ENCODE results near the gene ANKRD37.
"Not testable (repeated sequence)": the region's sequence is repeated elsewhere in the genome, so short reads cannot be mapped to it uniquely, and the experiment has no call there.

The ANKRD37 gene, protein sequence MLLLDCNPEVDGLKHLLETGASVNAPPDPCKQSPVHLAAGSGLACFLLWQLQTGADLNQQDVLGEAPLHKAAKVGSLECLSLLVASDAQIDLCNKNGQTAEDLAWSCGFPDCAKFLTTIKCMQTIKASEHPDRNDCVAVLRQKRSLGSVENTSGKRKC

DNA sequence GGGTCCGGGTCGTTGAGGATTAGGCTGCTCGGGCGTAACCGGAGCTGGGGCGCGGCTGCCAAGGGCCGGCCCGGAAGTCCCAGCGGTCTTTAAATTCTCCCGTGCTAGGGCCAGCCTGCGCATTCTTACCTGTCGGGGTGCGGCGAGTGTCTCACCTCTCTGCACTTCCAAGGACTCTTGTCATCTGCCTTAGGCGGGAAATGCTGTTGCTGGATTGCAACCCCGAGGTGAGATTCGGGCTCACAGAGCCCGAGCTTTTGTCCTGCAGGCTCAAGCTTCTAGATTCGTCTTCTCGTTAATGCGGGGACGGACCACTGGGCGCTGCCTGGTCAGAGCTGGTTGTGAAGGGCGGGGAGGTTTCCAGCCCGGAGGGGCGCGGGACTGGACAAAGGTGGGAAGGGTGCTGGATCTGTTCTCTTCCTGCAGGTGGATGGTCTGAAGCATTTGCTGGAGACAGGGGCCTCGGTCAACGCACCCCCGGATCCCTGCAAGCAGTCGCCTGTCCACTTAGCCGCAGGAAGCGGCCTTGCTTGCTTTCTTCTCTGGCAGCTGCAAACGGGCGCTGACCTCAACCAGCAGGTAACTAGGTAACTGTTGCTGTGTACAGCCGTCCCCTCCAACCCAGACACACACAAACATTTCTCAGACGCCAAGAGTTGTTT lies at the start of gene ANKRD37:
Gene ANKRD37, plus strand, starts transcription at position 118 of the 662 bp plus-strand sequence. Its CDS starts 83 bp downstream, at position 201.
- no peak for FAIRE-seq

DNA sequence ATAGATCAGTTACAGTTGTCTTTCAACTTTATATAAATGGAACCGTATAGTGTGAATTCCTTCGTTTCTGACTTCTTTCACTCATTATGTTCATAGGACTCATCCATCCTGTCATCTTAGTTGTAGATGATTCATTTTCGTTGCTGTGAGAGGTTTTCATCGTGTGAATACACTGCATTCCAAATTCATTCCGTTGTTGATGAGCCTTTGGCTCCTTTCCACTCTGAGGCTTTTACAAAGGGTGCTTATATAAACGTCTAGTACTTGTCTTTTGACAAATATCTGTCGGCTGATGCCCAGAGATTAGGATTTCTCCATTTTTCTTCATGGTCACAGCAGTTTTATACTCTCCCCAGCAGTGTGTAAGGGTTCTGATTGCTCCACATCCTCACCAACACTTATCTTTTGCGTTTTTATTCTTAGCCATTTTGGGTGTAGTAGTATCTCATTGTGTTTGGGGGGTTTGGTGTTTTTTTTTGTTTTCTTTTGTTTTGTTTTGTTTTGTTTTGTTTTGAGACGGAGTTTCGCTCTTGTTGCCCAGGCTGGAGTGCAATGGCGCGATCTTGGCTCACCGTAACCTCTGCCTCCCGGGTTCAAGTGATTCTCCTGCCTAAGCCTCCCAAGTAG lies 49.6 kb upstream of the ANKRD37 start:
- FAIRE-seq: no peak

DNA sequence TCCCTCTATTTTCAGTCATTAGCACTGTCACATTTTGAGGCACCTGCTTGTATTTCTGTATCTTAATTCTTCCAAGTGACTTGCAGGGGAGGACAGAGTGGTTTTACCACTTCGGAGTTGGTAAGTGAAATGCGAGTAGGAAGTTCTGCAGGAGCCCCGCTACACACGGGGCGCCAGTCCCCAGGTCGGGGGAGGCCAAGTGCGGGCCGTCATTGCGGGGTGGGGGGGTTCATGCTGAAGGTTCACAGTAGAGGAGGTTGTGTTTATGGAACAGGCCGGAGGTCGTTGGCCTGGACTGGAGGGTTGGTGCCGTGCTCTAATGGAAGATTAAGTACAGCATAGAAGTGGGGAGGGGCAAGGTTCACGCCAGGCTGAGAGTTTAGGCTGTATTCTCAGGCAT lies 45.0 kb upstream of the ANKRD37 start:
- no peak for FAIRE-seq

DNA sequence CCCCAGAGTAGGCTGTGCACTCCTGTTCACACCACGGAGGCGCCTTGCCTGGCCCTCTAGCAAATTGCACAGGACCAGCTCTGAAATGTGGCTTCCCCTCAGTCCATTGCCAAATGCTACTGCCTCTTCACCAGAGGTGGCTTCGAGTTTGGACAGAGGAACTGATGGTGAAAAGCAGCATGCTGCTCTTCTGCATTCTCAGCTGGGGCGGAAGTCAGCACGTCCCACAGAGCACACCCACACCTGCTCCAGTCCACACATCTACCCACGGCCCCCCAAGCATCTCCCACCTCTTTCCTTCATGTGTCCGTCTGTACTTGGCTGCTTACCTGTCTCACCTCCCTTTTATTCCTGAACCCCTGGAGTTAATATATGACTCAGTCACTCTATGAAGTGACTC lies 44.4 kb upstream of the ANKRD37 start:
- no peak for FAIRE-seq

DNA sequence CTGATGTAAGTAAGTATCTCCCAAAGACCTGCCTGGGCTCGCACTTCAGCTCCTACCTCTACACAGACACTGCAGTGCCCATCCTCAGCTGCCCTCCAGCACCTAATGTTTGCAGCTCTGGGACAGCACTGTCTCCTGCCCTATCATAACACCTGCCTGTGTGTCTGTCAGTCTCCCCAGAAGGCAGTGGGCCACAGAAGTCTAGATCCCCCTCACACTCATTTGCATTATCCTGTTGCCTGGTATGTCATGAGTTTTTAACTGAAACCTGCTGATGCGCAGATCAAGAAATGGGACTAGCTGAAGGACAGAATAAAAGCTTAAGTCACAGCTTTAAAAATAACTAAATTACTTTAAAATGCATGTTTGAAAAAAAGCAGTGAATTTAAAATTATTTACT lies 43.9 kb upstream of the ANKRD37 start:
- FAIRE-seq: no peak

DNA sequence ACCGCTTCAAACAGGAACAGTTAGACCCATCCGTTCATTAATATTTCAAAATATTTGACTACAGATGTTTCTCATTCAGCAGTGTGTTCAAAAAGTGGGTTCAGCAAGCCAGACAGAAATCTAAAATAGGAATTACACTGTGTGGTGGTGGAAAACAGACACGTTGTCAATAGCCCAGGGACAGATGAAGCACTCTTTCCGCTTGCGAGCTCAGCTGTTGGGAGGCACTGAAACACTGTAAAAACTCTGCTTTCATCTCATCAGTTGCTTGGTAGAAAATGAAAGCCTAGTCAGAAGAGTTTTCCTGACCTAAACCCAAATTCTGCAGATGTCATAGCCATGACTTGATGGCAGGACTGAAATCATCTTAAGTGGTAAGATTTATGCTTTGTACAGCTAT lies 39.4 kb upstream of the ANKRD37 start:
- FAIRE-seq: no peak

DNA sequence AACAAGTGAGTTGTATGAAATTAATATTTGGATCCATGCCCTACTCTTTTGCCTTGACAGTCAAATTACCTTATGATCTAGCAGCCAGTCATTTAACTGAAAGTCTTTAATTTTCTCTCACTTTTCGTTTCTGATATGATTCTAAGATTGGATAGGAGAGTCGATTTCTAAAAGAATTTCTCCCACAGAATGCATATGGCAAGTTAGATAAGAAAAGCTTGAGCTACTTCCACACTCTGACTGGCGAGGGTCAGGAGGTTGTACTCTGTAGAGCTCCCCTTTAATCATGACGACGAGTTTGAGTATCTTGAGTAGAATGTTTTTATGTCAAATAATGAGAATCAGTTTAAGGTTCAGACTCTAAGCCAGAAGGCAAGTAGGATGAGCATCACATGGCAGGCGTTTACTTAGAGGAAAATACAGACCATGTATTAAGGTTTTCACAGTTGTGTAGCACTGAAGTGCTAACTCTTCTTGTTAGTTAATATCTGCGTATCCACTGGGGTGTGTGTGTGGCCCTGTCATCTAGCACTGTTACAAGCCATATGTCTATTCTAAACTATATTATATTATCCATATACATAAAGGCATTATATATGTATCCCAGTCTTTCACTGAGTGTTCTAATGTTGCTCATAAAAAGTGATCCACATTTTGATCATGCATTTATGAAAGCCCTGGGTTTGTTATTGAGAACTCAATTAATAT lies 38.8 kb upstream of the ANKRD37 start:
- no peak for FAIRE-seq

DNA sequence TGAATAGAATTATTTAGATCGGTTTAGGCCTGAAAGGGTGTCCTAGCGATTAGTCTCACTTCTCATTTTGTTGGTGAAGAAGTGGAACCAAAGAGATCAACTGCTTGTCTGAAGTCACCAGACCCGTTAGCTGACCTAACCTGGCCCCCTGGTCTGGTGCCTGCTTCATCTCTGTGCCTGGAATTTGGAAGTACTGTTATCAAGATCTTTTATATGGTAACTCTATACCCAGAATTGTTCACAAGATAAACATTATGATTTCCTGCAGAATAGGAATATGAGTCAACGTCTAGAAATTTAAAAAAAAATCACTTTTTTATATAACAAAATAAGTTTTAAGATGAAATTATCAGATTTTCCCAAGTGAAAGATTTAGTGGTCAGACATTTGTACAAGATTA lies 38.1 kb upstream of the ANKRD37 start:
- no peak for FAIRE-seq

DNA sequence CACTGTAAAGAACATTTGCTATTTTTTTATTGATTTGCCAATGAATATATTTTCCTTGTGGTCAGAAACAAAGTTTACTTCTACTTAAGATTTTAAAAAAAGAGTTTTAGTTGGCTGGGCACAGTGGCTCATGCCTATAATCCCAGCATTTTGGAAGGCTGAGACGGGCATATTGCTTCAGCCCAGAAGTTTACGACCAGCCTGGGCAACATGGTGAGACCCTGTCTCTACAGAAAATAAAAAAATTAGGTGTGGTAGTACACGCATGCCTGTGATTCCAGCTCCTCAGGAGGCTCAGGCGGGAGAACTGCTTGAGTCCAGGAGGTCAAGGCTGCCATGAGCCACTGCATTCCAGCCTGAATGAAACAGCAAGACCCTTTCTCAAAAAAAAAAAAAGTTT lies 37.7 kb upstream of the ANKRD37 start:
- no peak for FAIRE-seq

DNA sequence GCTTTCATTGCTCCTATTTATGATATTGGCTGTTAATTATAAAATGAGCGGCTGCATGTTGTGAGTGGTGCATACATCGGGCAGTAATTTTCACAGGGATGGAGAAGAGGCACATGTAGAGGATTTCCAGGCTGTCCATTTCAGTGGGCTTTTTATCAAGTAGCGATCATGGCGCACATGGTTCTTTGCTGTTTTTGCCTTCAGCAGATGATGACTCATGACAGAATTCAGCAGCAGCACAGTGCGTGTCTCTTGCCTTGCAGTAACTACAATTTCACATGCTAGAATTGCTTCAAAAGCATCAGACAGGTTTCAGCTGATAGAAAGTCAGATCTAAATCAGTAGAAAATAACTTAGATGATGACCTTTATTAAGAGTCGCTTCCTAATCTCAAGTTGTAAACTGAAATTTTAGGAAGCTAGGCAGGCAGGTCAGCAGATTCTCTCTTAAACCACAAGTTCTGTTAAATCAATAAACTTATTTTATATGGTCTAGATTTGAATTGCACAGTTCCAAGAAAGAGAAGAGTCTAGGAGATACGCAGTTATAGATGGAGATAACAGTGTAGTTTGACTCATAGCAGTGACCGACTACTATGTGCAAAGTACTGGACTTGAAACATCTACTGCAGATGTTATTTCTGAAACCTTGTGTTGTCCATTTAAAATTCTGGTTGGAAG lies 36.7 kb upstream of the ANKRD37 start:
- FAIRE-seq: no peak

DNA sequence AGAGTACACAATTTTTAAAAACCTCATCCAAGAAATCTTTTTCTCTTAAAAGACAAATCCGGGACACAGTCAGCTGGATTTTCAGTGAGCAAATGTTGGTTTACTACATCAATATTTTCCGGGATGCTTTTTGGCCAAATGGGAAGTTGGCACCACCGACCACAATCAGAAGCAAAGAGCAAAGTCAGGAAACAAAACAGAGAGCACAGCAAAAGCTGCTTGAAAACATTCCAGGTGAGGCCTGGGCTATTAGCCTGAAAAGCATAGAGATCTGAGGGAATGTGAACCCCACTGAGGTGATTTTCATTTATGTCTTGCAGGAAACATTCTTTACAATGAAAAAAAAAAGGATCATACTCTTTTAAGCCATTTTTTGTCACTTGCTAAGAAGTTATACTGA lies 34.8 kb upstream of the ANKRD37 start:
- no peak for FAIRE-seq

DNA sequence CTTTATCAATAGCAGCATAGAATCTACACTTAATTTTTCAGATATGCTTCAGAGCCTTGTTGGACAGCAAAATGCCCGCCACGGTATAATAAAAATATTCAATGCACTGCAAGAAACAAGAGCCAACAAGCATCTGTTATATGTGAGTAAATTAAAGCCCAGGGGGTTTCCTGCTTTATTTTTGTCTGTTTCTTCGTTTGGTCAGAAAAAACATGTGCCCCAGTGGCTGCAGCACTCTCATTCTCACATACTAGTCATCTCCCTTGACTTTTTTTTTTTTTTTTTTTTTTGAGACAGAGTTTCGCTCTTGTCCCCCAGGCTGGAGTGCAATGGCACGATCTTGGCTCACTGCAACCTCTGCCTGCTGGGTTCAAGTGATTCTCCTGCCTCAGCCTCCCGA lies 34.1 kb upstream of the ANKRD37 start:
- FAIRE-seq: not testable (repeated sequence)

DNA sequence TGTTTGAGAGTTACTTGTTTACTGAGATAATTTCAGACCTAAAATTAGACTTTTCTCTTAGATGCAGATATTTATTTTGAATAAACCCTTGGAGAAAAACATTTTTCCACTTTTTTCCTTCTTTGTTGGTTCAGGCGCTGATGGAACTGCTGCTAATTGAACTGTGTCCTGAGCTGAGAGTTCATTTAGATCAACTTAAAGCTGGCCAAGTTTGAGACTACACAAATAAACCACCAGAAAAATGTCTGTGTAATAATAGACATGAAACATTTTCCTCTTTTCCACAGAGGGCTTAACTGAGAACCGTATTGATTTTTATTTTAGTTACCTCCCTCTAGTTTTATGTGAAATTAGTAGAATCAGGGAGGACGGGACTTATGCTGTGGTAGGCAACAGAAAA lies 33.4 kb upstream of the ANKRD37 start:
- FAIRE-seq: no peak

DNA sequence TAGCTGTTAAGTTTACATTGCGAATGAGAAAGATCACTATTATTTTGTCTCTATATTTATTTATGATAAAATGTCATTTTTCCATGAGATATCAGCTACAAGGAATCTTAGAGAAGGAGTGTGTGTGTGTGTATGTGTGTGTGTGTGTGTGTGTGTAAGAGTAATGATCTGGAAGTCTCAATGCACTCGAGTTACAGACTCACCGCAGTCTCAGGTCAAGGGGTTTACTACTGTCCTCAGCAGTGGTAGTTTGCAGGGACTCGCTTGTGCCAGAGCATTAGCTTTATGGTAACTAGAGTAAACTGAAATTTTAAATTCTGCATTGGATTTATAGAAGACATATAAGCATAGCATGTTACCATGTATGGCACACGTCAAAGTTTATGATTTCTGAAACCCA lies 31.8 kb upstream of the ANKRD37 start:
- no peak for FAIRE-seq

DNA sequence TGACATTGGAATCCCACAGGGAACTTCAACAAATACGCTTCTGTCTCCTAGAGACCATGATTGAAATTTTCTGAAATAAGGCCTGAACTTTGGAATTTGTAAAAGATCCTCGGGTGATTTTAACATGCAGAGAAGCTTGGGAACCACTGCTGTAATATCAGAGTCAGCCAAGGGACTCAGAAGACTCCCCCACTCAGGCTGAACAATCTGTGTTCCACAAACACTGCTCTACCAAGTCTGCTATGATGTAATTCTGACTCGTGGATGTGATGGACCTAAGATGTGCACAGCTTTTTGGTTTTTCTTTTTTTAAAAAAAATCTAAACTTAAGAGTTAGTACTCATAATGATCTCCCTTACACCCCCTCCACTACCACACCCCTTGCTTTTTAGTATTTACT lies 26.9 kb upstream of the ANKRD37 start:
- no peak for FAIRE-seq

DNA sequence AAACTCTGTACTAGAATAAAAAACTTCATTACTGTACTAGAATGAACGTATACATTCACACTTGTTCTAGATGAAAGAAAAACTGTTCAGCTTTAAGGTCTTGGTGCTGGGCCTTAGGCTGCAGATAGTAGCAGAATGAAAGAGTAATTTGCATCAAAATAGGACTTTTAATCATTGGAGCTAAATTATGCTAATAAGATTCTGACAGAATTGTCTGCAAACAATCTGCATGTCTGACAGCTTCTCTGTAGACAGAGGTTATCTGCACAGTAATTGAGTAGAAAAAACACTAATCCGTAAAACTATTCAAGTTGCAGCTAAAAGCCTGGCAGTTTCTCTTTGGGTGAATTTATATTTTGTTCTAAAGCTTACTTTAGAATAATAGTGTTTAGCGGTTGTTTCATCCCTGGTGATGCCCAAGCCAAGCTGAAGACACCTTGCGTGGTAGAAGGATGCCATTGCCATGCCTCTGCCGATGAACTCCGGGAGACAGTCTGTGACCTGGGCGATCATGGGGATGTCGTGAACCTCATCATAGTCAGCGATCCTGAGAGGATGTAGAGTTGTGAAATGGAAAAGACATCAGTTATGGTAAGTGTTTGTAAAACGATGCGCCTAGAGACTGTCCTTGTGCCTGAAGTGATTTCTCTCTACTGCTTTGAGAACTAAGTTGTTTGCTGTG lies 26.2 kb upstream of the ANKRD37 start:
- no peak for FAIRE-seq

DNA sequence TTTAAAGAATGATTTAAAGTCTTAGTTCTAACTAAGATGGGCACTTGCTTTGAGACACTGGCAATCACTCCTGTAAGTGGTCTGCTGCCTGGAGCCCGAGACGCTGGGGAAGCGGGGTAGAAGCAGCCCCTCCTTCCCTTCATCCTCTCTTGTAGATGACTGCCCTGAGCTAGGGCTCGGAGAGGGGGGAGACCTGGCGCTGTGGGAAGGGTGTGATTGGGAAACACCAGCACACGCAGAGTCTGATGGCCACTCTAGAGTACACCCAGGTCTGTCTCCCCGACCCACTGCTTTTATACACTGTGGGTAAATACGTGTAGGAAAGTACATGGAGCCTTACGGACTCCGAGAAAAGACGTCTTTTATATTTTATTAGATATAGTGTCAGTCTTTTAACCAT lies 24.9 kb upstream of the ANKRD37 start:
- FAIRE-seq: no peak

DNA sequence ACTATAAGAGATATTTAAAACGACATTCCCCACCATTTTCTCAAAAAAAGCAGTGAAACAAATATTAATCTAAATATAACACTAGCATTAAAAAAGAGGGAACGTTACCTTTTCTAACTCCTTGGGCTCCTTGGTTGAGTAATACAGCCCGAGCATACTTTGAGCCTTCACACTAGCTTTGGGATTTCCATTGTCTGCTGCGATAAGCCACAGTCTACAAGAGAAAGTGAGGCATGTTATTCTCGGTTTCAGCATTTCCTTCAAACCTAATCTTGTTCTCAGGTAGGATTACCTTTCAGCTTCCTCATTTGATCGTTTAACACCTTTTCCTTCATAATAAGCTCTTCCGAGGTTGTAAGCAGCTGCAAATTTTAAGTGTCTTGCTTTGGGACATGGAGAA lies 22.6 kb upstream of the ANKRD37 start:
- FAIRE-seq: no peak

DNA sequence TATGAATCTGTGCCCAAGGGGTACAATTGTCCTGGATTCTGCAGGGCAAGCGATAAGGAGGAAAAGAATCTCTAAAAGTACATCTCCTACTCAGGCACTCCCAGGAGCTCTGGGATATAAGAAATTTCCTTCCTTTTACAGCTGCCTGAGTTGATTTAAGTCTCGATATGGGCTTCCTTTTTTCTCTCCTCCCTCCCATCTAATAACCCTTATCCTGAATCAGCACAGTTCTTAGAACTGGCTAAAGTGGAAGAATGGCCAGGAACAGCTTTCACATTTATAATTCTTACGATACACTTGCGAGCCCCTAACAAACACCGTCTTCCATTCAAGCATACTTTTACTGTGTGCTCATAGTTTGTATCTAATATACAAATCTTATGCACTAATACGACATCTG lies 22.1 kb upstream of the ANKRD37 start:
- no peak for FAIRE-seq

DNA sequence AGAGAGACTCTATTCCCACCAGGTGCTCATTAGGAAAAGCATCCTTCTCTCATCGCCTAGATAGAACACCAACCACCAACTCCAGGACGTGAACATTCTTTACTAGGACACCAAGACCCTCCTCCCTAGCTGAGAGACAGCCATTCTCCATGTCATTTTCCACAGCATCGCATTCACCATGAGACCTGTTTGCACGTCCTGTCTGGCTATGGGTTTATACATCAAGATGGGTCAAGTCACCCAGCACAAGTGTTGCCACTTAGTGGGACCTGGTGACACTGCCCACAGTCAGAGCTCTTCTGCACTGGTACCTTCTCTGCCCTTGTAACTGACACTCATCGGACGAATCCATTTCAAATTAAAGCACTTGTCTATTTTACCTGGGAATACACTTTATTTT lies 18.4 kb upstream of the ANKRD37 start:
- FAIRE-seq: no peak

DNA sequence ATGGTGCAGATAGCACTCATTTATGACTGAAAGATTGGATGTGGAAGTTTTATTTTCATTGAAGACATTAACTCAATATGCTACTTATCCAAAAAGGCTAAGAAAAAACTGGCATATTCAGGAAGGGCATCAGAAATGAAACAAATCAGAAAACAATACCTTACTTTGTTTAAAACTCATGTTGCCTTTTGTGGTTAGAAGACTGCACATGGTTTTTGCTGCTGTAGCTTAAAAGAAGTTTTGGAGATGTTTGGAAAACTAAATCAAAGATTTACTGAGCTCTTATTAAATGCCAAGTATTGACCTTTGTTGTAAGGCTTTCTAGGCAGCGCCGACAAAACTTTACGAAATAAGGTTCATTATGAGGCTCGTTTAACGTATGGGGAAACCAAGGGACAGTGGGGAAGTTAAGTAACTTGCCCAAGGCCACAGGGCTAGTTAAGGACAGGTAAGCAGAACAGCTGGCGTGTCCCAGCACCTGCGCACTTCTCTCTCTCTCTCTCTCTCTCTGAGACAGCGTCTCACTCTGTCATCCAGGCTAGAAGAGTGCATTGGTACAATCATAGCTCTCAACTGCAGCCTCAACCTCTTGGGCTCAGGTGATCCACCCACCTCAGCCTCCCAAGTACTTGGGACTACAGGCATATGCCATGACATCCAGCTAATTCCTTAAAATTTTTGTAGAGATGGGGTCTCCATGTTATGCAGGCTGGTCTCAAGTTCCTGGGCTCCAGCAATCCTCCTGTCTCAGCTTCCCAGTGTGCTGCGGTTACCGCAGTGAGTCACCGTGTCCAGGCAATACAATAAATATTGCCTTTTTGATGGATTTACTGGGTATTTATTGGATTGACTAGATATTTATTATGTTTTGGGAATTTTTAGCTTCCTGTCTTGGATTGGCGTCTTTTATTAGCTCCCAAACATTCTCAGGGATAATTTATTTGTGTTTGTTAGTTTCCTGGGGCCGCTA lies 17.0 kb upstream of the ANKRD37 start:
- no peak for FAIRE-seq

DNA sequence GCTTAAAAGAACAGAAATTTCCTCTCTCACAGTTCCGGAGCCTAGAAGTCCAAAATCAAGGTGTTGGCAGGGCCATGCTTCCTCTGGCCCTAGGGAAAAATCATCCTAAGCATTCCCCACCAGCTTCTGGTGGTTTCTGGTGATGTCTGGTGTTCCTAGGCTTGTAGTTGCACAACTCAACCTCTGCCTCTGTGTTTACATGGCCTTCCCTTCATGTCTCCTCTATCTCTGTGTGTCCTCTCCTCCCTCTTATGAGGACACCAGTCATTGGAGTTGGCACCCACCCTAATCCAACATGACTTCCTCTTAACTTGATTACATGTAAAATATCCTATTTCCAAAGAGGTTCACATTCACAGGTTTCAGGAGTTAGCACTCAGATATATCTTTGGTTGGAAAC lies 16.3 kb upstream of the ANKRD37 start:
- no peak for FAIRE-seq

Data from endometrium (tissue), 2 donors.